IPS-18c (cell line): ENCODE results near the gene INTS12.

Experiments
- H3K4me3 ChIP-seq: 2 replicates; pipeline ENCODE4 v1.7.0; 2013; ENCODE audit warnings: low read depth, mild to moderate bottlenecking, low read length, moderate library complexity; ENCODE audit not compliant: insufficient read depth
- H3K9me3 ChIP-seq: one replicate; pipeline ENCODE4 v1.6.1; 2013; ENCODE audit warnings: mild to moderate bottlenecking, low read length, moderate library complexity; ENCODE audit not compliant: control insufficient read depth, insufficient read depth

INTS12 gene

GRCh38 chr4:105650190-105650589 lies 58.3 kb downstream of the INTS12 start:
- Histone ChIP-seq H3K4me3 (no peak overlapping the region), H3K9me3 (no peaks in the 10 kb centered on the region)

GRCh38 chr4:105645440-105645839 lies 63.0 kb downstream of the INTS12 start:
- H3K4me3 ChIP-seq: no peak overlapping the region

GRCh38 chr4:105644257-105644656 lies 64.2 kb downstream of the INTS12 start:
- no peaks in the 10 kb centered on the region for H3K9me3 ChIP-seq

More at GRCh38 chr4:105645440-105645839, 63.0 kb downstream of the INTS12 start:
- H3K9me3 ChIP-seq: no peaks in the 10 kb centered on the region

GRCh38 chr4:105641845-105642244 lies 66.6 kb downstream of the INTS12 start:
- Histone ChIP-seq H3K4me3 (no peak overlapping the region), H3K9me3 (no peaks in the 10 kb centered on the region)

More at GRCh38 chr4:105644257-105644656, 64.2 kb downstream of the INTS12 start:
- H3K4me3 ChIP-seq: no peak overlapping the region

- no peaks in the 10 kb centered on the region for H3K9me3 ChIP-seq
- no peak overlapping the region for H3K4me3 ChIP-seq
Measured at GRCh38 chr4:105637408-105638176, 70.9 kb downstream of the INTS12 start.

- Histone ChIP-seq H3K4me3 (no peak overlapping the region), H3K9me3 (no peaks in the 10 kb centered on the region)
Measured at GRCh38 chr4:105634402-105635080, 73.9 kb downstream of the INTS12 start.

- H3K4me3 ChIP-seq: no peak overlapping the region
- H3K9me3 ChIP-seq: no peaks in the 10 kb centered on the region
Measured at GRCh38 chr4:105633241-105633640, 75.2 kb downstream of the INTS12 start.
